ENCODE results near the gene CSTF2T. TPM values are rescaled to one million over a fixed set of nuclear protein-coding genes. Genes with fewer than 3 reads are reported as not detected.
A peak's percentile ranks its signal among the peaks of the same experiment; 100 is the strongest.

CSTF2T gene
- total and polyA plus RNA-seq, 7 donors, result 7.4 to 34.5 (median 21.0) TPM

GRCh38 chr10:51659344-51659743 is 40.1 kb downstream of the CSTF2T start:
- DNase-seq (no peak), ATAC-seq (no peak)
- Histone ChIP-seq H3K4me1 (peaks cover 32% of the 10 kb centered on the region), H3K27me3 (ENCODE audit: insufficient read depth in 3 of 3, low read length in 2 of 3) (no peaks in the 10 kb centered on the region), H3K27ac (no peak overlapping the region), H3K4me3 (no peak overlapping the region), H3K36me3 (ENCODE audit: insufficient read depth in 1 of 2, low read depth in 1 of 2) (no peaks in the 10 kb centered on the region), H3K9me3 (no peaks in the 10 kb centered on the region)
- TF ChIP-seq, protein P1, sequence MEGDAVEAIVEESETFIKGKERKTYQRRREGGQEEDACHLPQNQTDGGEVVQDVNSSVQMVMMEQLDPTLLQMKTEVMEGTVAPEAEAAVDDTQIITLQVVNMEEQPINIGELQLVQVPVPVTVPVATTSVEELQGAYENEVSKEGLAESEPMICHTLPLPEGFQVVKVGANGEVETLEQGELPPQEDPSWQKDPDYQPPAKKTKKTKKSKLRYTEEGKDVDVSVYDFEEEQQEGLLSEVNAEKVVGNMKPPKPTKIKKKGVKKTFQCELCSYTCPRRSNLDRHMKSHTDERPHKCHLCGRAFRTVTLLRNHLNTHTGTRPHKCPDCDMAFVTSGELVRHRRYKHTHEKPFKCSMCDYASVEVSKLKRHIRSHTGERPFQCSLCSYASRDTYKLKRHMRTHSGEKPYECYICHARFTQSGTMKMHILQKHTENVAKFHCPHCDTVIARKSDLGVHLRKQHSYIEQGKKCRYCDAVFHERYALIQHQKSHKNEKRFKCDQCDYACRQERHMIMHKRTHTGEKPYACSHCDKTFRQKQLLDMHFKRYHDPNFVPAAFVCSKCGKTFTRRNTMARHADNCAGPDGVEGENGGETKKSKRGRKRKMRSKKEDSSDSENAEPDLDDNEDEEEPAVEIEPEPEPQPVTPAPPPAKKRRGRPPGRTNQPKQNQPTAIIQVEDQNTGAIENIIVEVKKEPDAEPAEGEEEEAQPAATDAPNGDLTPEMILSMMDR (IDR thresholded peaks at IDR 0.05), result no peak
- intact Hi-C loops (cut with DNase I), result no loop called here
- WGBS, 3 donors, result 66 to 96% (median 68%) methylated on average over 1 of the region's 1 CpG

GRCh38 chr10:51658000-51658399 is 41.4 kb downstream of the CSTF2T start:
- TF ChIP-seq, protein P1 (IDR thresholded peaks at IDR 0.05), result no peak
- peaks cover 45% of the 10 kb centered on the region for H3K4me1 ChIP-seq
- no peaks in the 10 kb centered on the region for H3K36me3 ChIP-seq (ENCODE audit: insufficient read depth in 1 of 2, low read depth in 1 of 2)
- no peak overlapping the region for H3K4me3 ChIP-seq
- H3K9me3 ChIP-seq, result no peaks in the 10 kb centered on the region
- H3K27me3 ChIP-seq (ENCODE audit: insufficient read depth in 3 of 3, low read length in 2 of 3), result no peaks in the 10 kb centered on the region
- peak in 1 of 4 donors; percentile 35 for ATAC-seq
- 23 to 44% (median 32%) methylated on average over 2 of the region's 2 CpGs for WGBS, 3 donors
- H3K27ac ChIP-seq, result no peak overlapping the region
- no peak for DNase-seq
- intact Hi-C loops (cut with DNase I), result no loop called here

DNA sequence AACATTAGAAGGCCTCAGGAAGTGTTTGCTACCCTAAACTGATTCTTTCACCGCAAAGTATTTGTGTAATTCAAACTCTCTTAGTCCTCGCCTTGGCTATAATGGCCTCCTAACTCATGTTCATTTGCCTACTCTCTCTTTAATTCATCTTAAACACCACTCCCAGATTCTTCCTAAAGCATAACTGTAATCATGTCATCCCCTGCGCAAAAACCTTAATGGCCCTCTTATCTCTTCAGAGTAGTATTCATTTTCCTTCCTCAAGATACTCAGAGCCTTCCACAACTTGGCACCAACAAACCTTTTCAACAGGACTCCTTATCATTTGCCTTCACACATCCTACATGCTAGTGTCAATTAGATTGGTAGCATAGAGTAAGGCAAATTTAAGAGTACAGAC is 42.9 kb downstream of the CSTF2T start:
- no peaks in the 10 kb centered on the region for H3K9me3 ChIP-seq
- H3K4me1 ChIP-seq, result peaks cover 50% of the 10 kb centered on the region
- peak overlapping the region; percentile 12 for H3K27ac ChIP-seq
- DNase-seq (no peak), ATAC-seq (no peak)
- no peaks in the 10 kb centered on the region for H3K27me3 ChIP-seq (ENCODE audit: insufficient read depth in 3 of 3, low read length in 2 of 3)
- no peak overlapping the region for H3K4me3 ChIP-seq
- intact Hi-C loops (cut with DNase I), result no loop called here
- H3K36me3 ChIP-seq (ENCODE audit: insufficient read depth in 1 of 2, low read depth in 1 of 2), result no peaks in the 10 kb centered on the region
- TF ChIP-seq, protein P1 (IDR thresholded peaks at IDR 0.05), result no peak
- WGBS, 3 donors, result 60 to 79% (median 61%) methylated on average over 3 of the region's 3 CpGs

DNA sequence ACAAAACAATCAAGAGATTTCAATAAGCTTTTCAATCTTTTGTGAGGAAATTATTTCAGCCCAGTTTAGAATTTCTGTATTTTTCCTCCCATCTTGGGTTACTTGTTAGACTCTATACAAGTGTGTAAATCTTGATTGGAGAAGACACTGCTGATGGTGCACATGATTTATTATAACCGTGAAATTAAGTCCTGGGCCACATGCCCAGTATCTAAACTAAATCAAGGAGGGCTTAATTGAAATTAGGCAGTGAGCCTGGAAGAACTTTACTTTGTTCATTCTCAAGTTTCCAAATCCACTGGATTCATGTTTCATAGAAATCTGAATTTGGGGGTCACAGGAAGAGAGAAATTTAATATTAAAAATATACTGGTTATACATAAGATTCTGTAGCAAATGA is 44.5 kb downstream of the CSTF2T start:
- Histone ChIP-seq H3K9me3 (no peaks in the 10 kb centered on the region), H3K36me3 (ENCODE audit: insufficient read depth in 1 of 2, low read depth in 1 of 2) (no peaks in the 10 kb centered on the region), H3K4me1 (peaks cover 50% of the 10 kb centered on the region), H3K27me3 (ENCODE audit: insufficient read depth in 3 of 3, low read length in 2 of 3) (no peaks in the 10 kb centered on the region), H3K4me3 (no peak overlapping the region), H3K27ac (no peak overlapping the region)
- intact Hi-C loops (cut with DNase I), result no loop called here
- ATAC-seq (no peak), DNase-seq (no peak)
- WGBS, 3 donors, result 20 to 32% (median 25%) methylated on average over 1 of the region's 1 CpG
- TF ChIP-seq, protein P1 (IDR thresholded peaks at IDR 0.05), result no peak

DNA sequence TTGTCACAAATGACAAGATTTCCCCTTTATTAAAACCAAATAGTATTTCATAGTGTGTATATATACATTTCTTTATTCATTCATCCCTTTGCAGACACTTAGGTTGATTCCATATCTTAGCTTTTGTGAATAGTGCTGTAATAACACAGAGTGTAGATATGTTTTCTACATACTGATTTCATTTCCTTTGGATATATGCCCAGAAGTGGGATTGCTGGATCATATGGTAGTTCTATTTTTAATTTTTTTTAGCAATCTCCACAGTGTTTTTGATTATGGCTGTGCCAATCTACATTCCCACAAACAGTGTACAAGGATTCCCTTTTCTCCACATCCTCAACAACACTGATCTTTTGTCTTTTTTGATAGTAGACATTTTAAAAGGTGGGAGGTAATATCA is 46.4 kb downstream of the CSTF2T start:
- Histone ChIP-seq H3K36me3 (ENCODE audit: insufficient read depth in 1 of 2, low read depth in 1 of 2) (no peaks in the 10 kb centered on the region), H3K9me3 (no peaks in the 10 kb centered on the region), H3K4me1 (peaks cover 50% of the 10 kb centered on the region), H3K4me3 (no peak overlapping the region), H3K27me3 (ENCODE audit: insufficient read depth in 3 of 3, low read length in 2 of 3) (no peaks in the 10 kb centered on the region), H3K27ac (peak overlapping the region; percentile 44)
- TF ChIP-seq, protein P1 (IDR thresholded peaks at IDR 0.05), result no peak
- ATAC-seq, result peak in 3 of 4 donors; percentile 46 to 55 (median 49)
- intact Hi-C loops (cut with DNase I), result no loop called here
- no peak for DNase-seq

Measured in psoas muscle (tissue), 8 donors.